Cardiac muscle cell (in vitro differentiated cells and primary cell): ENCODE measurements around the gene NOXA1. TPM values are rescaled to one million over a fixed set of nuclear protein-coding genes. Genes with fewer than 3 reads are reported as not detected.
A peak's percentile ranks its signal among the peaks of the same experiment; 100 is the strongest.

ENCODE experiments used
- DNase-seq, 2 donors: peaks; one replicate each; pipeline versions ENCODE4 v3.0.0 to v3.0.0-alpha.2; 2010 to 2017; ENCODE audit warnings: low read depth in 1 of 2, low spot score in 1 of 2
- H3K27ac ChIP-seq: fragments of 200-600 bp; sonication (generic); 2 replicates; pipeline ENCODE4 v1.5.1; 2016
- H3K27me3 ChIP-seq: fragments of 200-600 bp; sonication (generic); 2 replicates; pipeline ENCODE4 v1.6.0; 2016; ENCODE audit warnings: control low read depth
- H3K36me3 ChIP-seq: fragments of 200-600 bp; sonication (generic); 2 replicates; pipeline ENCODE4 v1.5.1; 2016; ENCODE audit warnings: control low read depth
- H3K4me1 ChIP-seq: fragments of 200-600 bp; sonication (generic); 2 replicates; pipeline ENCODE4 v1.8.1; 2017; ENCODE audit warnings: low read depth, mild to moderate bottlenecking, mixed run types
- H3K4me3 ChIP-seq: fragments of 200-600 bp; sonication (generic); 2 replicates; pipeline ENCODE4 v1.5.1; 2016; ENCODE audit warnings: mild to moderate bottlenecking
- H3K9me3 ChIP-seq: fragments of 200-600 bp; sonication (generic); 2 replicates; pipeline ENCODE4 v1.5.1; 2017; ENCODE audit warnings: low read depth, mild to moderate bottlenecking, control low read depth
- CTCF ChIP-seq: IDR thresholded peaks from 2 replicates; pipeline ENCODE4 v1.5.1; 2012; ENCODE audit warnings: low read depth, mild to moderate bottlenecking, low read length
- polyA plus RNA-seq: library from polyadenylated mRNA; unstranded; fragments of >200 nt; fragmentation: Nextera tagmentation; extraction: Ambion mirVana; gene quantifications from 2 replicates; pipeline ENCODE4 v1.2.1, GENCODE V29; 2016
- total RNA-seq: library from RNA; depleted of rRNA; stranded (reverse); fragments of >200 nt; gene quantifications from 2 replicates; pipeline ENCODE4 v1.2.3, GENCODE V29; 2016

NOXA1 gene
- total and polyA plus RNA-seq, 2 experiments from 2014 or later: 8.1 to 12.0 TPM

- no peak overlapping the region for H3K27ac ChIP-seq
- DNase-seq: peak in 1 of 2 donors; percentile 91
- no peaks in the 10 kb centered on the region for H3K4me1 ChIP-seq
- no peak for TF ChIP-seq CTCF
- no peaks in the 10 kb centered on the region for H3K9me3 ChIP-seq
- H3K36me3 ChIP-seq: no peaks in the 10 kb centered on the region
- H3K27me3 ChIP-seq: no peaks in the 10 kb centered on the region
- no peak overlapping the region for H3K4me3 ChIP-seq
These were observed 13.0 kb downstream of the NOXA1 start for GRCh38 chr9:137435980-137436760.

- Histone ChIP-seq H3K27ac (no peak overlapping the region), H3K27me3 (peaks cover 8% of the 10 kb centered on the region), H3K4me3 (no peak overlapping the region), H3K36me3 (no peaks in the 10 kb centered on the region), H3K9me3 (no peaks in the 10 kb centered on the region), H3K4me1 (no peaks in the 10 kb centered on the region)
- no peak for TF ChIP-seq CTCF
- no peak for DNase-seq
These were observed 13.8 kb downstream of the NOXA1 start for GRCh38 chr9:137436761-137437600.

- Histone ChIP-seq H3K9me3 (no peaks in the 10 kb centered on the region), H3K36me3 (no peaks in the 10 kb centered on the region), H3K4me3 (no peak overlapping the region), H3K4me1 (no peaks in the 10 kb centered on the region), H3K27me3 (peaks cover 17% of the 10 kb centered on the region), H3K27ac (no peak overlapping the region)
- TF ChIP-seq CTCF: no peak
- no peak for DNase-seq
These were observed 14.7 kb downstream of the NOXA1 start for GRCh38 chr9:137437691-137438590.

GRCh38 chr9:137438591-137439157 is 15.5 kb downstream of the NOXA1 start:
- H3K27me3 ChIP-seq: peaks cover 20% of the 10 kb centered on the region
- H3K27ac ChIP-seq: no peak overlapping the region
- no peaks in the 10 kb centered on the region for H3K4me1 ChIP-seq
- no peak overlapping the region for H3K4me3 ChIP-seq
- DNase-seq: no peak
- H3K36me3 ChIP-seq: no peaks in the 10 kb centered on the region
- H3K9me3 ChIP-seq: no peaks in the 10 kb centered on the region
- TF ChIP-seq CTCF: no peak
